Activated T-cell treated with anti-CD3 and anti-CD28 coated beads for 48 hours (primary cell): Measurements from ENCODE around the gene VSTM5.

Experiments
- DNase-seq: peaks from one replicate; pipeline ENCODE4 v3.0.0-alpha.2; 2020; ENCODE audit warnings: low read depth

The VSTM5 gene

DNA sequence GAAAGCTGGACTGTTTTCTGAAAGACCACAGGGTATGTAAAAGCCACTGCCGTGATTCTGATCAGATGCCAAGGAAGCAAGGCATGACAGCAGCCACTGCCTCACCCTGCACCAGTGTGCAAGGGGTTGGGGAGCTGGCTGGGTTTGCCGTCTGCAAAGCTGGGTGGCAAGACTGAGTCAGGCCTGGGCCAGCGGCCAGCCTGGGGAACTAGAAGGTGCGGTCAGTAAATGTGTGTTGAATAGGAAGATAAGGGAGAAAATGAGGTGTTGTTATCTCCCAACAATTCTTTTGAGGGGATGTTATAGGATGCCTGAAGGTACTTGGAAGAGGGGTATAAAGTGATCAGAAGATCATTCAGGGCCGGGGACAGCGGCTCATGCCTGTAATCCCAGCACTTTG, 8.0 kb downstream of the VSTM5 start:
- no peak for DNase-seq

DNA sequence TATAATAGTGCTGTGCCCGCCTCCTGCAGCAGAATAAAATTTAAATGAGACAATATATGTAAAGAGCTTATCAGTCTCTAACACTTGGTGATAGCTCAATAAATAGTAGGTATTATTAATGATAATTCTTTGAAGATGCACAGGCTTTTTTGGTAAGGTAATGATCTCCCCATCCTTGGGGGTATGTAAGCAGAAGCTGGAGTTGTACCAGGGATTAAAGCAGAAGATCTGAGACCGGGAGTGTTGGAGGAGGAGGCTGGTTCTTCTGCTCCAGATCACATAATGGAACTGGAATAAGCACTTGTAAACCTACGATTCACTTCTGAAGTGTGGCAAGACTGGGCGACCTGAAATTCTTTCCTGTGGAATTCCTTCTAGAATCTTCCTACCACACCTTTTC, 8.4 kb downstream of the VSTM5 start:
- no peak for DNase-seq

DNA sequence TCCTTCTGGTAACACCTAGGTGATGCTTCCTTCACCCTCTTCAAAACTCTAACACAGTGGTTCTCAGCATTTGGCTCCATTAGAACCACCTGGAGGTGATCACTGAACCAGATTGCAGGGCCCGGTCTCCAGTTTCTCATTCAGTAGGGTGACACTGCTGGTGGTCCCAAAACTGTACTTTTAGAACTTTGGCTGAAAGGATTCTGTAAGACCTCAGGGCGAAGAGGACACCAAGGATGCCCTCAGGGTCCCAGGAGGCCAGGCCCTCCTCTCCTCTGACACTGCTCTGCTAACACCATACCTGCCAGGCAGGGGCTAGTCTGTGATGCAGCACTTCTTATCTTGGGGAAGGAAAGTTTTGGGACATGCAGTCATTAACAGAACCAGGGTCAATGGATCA, 9.0 kb downstream of the VSTM5 start:
- no peak for DNase-seq

DNA sequence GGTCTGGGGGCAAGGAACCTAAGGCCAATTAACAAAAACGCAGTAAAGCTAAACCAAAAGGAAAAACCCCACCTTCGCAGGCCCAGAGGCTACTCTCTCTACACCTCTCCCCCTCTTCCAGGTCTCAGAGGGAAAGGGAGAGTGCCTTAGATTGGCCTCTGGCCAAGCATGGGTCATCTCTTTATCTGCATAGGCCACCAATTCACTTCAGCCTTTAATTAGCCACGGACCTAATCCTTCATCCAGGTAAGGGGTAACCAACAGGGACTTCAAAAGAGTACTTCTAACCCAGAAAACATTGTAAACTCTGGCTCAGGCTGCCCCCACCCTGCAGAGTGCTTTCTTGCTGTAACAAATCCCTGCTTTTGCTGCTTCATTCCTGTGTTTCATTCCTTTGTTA, 9.4 kb downstream of the VSTM5 start:
- DNase-seq: no peak

DNA sequence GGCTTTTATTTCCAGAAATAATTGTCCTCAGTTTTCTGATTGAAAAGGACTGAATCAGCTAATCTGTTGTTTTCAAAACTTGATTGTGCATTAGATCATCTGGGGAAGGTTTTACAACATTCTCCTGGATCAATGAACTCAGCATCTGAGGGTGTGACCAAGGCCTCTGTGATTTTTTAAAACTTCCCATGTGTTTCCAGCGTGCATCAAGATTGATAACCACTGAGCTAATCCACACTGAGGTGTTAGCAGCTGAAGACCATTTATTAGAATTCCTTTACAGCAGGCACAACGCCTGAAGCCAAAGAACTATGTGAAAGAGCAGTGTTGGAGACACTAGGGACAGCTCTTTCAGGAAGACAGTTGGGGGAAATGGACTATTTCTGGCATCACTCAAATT, 10.2 kb downstream of the VSTM5 start:
- no peak for DNase-seq

DNA sequence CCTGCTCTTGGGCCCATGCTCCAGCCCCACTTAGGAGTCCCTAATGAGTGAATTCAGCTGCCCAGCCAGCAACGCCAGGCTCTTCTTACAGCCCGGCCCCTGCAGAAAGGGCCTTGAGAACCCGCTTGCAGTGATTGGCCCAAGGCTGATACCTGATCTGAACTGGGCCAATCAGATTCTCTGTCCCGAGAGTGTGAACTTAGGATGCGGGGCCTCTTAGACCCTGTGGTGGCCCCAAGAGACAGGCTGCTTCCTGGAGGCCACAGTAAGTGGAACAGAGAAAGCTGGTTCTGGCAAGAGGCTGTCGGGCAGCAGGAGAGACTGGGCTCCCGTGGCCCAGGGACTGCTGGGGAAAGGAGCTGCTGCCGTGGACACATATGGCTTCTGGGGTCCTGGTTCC, 11.5 kb downstream of the VSTM5 start:
- DNase-seq: no peak

DNA sequence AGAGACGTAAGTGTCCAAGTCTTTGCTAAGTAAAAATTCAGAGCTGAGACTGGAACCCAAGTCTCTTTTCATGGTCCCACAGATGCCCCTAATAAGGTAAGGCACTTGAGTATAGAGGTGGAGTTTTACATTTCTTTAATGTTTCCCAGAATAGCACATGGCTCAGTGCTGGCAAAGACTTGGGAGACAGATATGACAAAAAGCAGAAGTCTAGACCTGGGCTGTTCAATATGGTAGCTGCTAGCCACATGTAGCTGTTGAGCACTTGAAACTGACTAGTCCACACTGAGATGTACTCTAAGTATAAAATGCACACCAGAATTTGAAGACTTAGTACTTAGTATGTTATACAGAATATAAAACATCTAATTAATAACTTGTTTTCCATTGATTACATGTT, 17.6 kb downstream of the VSTM5 start:
- DNase-seq: no peak

DNA sequence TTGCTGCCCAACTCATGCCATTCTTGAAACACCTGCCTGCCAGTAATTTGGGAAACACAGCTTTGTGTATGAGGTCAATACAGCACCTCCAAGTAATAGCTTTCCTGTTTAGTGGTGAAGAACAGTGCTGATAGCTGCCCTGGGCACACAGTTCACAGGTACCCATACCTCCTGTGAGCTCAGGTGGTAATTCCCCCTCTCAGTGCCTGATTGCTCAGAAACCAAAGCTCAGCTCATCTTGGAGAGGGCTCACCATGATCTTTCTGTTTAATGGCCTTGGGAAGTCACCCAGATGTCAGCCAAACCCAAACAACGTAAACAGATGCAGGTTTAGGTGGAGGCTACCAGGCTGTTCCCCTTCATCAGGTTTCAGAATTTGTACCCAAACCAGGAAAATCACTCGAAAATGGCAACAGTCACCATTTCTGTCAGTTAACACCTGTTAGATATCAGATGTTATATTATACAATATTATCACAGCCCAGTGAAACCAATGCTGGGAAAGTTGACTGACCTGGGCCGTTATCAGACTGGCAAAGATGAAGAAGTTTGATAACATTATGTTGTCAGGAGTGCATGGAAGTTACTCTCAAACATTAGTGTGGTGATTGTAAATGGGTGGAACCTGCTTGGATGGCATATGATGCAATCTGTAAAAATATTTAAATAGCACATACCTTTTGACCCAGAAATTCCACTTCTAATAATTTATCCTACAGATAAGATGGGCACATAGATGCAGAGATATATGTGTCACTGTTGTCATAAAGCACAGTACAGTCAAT, 18.9 kb downstream of the VSTM5 start:
- no peak for DNase-seq

DNA sequence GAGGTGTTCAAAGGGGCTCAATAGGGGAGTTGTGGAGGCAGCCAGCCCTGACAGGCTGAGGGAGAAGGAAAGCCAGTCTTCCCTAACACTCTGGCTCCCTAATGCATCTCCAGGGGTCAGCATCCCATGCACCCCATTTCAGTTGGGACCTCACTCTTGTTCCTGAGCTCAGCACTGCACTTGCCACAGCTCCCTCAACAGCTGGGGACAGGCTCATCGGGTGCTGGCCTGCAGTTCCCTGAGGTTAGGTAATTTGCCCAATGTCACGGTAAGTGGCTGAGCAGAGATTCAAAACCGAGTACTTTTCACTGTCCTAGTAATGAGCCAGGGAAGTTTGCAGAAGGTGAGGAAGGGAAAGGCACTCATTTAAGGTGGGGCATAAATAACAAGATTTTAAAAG, 20.8 kb downstream of the VSTM5 start:
- DNase-seq: no peak

DNA sequence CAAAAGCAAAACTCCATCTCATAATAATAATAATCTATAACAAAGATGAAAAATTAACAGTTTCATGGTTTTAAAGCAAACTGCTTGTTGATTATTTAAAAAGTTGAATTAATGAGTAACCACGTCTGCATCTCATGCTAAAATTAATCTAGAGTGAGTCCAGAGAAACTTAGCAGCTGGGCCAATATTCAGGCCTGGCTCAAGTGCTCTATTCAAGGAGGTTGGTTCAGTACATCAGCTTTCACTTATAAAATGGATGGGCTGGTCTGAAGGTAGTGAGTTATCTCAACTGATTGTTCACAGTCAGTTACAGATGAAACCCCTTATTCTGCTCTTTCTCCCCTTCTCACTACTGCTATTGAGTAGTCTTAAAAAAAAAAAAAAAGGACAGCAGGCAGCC, 23.1 kb downstream of the VSTM5 start:
- no peak for DNase-seq

DNA sequence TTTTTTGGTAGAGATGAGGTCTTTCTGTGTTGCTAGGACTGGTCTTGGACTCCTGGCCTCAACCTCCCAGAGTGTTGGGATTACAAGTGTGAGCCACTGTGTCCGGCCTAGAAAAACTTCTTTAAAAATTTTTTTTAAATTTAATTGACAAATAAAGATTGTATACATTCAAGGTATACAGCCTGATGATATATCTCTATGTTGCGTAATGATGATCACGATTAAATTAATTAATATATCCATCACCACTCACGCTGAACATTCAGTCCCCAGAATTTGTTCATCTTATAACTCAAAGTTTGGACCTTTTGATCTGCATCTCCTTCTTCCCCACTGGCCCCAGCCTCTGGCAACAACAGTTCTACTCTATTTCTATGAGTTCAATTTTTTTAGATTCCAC, 27.2 kb downstream of the VSTM5 start:
- DNase-seq: no peak

DNA sequence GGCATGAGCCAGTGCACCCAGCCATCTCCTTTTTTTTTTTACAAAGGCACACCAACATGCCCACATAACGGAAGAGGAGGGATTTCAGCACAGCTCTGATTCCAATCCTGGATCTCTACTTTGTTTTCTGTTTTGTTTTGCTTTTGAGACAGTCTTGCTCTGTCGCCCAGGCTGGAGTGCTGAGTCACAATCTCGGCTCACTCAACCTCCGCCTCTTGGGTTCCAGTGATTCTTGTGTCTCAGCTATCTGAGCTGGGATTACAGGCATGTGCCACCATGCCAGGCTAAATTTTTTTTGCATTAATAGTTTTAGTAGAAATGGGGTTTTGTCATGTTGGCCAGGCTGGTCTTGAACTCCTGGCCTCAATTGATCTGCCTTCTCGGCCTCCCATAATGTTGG, 28.1 kb downstream of the VSTM5 start:
- DNase-seq: no peak

DNA sequence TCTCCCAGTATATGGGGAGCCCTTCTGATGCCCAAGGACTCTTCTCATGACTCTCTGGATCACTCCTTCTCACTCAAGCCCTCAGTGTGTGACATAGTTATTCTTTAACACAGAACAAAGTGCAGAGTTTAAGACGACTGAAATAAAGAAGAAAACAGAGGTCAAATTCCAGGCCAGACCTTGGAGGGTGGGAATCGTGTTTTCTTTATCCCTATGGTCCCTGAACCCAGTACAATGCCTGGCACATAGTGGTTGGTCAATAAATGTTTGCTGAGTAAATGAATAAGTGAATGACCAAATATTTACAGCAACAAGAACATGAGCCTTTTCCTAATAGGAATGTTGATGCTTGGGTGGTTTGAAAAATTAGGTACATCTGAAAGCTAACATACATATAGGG, 28.8 kb downstream of the VSTM5 start:
- no peak for DNase-seq

DNA sequence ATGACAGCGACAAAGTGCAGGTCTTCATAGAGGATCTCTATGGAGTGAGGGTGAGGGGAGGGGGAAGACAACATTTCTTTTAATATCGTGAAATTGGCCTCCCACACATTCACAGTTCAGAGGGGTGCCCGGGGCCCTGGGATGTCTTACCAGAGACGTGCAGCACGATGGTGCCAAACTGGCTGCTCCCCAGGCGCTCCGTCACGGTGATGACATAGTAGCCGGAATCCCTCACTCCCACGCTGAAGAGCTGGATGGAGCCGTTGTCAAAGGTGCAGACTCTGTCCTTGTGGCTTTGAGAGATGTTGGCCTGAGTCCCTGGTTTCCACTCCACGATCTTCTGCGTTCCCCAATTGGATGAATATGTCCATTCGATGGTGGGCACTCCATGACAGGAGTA, 29.6 kb downstream of the VSTM5 start:
- no peak for DNase-seq

DNA sequence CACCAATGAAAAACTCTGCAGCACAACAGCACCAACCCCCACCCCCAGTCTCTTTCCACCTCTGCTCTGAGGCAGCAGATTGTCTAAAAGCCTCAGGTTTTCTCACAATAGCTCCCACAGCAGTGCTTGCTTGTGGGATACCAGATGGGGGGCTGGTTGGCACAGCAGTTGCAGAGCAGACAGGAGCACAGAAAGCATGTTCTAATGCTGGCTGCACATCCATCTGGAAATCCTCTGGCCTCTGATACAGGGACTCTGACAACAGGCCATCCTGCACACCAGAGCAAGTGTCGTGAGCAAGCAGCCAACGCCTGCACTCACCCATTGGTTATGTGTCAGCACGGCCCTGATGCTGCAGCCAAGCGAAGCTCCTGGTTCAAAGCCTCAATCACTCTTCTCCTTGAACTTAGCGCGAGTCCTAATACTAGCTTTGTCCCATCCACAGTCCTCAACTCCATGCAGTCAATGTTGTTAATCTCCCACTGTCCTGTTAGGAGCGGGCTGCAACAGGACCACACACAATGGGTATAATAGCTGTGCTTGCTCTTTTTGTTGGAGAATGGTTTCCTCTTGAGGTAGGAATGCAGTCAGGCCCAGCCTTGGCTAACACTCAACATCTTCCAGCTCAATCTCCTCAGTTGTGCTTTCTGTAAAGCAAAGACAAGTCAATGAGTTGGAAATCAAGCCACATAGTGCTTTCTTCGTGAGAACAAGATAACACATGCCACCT, 30.3 kb downstream of the VSTM5 start:
- DNase-seq: no peak

DNA sequence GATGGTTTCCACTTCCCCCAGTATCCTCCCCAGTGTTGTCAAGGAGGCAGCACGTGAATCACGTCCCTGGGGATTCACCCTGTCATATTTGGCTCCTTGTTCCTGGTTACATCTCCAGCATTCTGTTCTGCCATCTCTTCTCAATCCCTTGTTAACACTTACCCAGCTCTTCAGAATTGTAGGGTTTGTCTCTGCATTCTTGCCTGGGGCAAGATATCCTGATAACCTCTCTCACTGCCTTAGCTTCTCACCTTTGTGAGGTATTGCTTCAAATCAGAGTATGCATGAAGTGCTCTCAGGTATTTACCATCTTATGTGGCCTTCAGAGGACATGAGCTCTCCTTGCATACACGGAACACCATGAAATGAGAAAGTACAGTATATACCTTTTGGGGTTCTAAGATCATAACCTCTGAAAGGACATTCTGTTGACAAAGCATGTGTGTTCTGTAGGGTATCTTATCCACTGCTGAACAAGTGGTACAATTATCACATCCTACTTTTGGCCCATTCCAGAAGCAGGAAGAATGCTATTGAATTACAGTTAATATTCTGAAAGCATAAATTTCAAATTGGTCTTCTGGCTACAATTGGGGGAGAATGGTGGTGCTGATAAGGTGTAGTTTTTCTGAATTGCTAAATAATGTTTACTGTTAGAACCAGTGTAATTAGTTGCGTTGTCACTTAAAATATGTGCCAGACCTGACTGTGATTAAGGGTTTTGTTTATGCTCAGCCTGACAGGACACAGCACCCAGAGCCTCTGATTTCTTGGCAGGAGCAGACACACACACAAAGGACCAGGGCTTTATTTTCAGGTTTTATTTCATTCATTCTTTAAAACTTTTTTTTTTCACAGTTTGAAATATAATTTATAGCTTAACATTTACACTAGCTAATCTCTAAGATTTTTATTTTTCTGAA, 32.7 kb downstream of the VSTM5 start:
- no peak for DNase-seq

DNA sequence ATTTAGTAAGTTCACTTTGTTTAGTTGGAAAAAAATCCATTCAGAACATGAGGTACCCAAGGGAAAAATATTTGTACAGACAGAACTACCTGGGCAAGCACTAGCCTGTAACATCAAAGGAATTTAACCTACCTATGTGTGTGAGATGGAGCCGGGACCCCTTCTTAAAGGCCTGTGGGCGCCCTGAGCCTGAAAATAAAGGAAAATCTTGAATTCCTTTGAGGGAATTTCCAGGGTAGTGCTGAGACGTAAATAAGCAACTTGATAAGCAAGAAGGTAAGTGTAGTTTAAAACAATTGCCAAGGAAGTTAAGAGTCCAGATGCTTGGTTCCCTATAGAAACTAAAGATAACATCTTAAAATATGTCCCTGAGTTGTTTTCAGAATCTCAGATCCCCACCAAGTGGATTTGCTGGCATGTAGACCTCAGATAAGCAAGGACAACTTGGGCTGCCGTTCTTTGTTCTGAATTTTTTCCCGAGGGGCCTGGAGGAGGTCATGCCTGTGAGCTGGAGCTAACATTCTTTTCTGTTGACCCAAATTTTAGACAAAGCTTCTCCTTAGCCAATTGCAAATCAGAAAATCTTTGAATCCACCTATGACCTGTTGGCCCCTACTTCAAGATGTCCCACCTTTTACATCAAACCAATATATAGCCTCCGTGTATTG, 35.3 kb downstream of the VSTM5 start:
- DNase-seq: no peak

DNA sequence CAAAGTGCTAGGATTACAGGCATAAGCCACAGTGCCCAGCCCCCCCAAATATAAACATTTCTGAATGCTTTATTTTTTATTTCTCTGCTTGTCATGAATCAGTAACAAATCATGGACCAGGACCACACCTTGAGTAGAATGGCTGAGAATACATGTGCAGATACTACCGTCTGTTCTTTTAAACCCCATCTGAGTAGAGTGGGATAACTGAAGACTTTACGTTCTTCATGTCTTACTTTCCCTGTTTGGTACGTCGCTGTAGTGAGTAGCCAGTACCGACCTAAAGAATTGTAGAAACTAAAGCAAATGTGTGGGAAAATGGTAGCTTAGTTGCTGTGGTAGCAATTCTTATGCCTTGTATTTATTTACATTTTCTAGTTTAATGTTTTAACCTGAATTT, 36.4 kb downstream of the VSTM5 start:
- no peak for DNase-seq

DNA sequence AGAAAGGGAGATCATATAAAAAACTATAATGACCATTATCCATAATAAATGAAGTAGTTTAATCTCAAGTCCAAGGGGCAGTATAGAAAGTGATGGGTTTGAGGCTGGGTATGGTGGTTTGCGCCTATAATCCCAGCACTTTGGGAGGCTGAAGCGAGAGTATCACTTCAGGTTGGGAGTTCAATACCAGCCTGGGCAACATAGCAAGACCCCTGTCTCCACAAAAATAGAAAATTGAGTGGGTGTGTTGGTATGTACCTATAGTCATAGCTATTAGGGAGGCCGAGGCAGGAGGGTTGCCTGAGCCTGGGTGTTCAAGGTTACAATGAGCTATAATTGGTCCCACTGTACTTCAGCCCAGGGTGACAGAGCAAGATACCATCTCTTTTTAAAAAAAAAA, 42.4 kb downstream of the VSTM5 start:
- no peak for DNase-seq

DNA sequence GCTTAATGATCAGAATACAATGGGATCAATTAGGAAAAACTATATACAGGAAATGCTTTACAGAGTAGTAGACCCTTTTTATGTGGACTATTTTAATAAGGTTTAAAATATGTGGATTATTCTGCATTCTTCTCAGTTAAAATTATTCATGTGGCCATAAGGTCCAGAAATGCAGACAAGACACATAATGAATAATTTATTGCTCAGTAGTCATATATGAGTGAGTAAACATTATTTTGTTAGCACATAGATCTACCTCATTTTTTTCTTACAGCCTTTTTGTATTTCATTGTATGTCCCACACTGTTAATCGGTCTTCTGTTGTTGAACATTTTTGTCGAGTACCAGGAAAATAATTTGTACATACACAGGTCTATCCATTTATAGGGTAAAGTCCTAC, 45.5 kb downstream of the VSTM5 start:
- no peak for DNase-seq

DNA sequence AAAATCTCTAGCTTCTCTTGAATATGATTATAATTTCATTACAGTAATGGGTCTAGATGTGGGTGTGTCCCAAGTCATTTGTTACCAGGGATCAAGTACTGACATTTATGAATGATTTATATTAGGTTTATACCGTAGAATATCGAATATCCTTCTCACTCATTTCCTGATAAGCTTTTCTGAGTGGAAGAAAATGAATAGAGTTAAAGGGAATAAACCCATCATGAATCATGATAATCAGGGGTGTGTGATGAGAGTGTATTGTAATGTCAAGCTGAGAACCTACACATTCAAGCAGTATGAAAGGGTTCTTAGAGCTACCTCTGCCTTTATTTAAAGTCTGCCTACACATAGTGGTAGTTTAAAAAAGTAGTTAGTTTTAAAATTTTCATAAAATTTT, 49.1 kb downstream of the VSTM5 start:
- DNase-seq: no peak
